Stimulated activated CD8-positive, alpha-beta memory T cell treated with anti-CD3 and anti-CD28 coated beads, Interleukin-7, amount 100 ng/mL, for 24 hours (primary cell): ENCODE measurements around the gene TMEM143.
"Not testable (repeated sequence)": the region's sequence is repeated elsewhere in the genome, so short reads cannot be mapped to it uniquely, and the experiment has no call there.

Experiments used
- DNase-seq: peaks from one replicate; pipeline ENCODE4 v3.0.0-alpha.2; 2020; ENCODE audit warnings: low read depth

TMEM143 gene

DNA sequence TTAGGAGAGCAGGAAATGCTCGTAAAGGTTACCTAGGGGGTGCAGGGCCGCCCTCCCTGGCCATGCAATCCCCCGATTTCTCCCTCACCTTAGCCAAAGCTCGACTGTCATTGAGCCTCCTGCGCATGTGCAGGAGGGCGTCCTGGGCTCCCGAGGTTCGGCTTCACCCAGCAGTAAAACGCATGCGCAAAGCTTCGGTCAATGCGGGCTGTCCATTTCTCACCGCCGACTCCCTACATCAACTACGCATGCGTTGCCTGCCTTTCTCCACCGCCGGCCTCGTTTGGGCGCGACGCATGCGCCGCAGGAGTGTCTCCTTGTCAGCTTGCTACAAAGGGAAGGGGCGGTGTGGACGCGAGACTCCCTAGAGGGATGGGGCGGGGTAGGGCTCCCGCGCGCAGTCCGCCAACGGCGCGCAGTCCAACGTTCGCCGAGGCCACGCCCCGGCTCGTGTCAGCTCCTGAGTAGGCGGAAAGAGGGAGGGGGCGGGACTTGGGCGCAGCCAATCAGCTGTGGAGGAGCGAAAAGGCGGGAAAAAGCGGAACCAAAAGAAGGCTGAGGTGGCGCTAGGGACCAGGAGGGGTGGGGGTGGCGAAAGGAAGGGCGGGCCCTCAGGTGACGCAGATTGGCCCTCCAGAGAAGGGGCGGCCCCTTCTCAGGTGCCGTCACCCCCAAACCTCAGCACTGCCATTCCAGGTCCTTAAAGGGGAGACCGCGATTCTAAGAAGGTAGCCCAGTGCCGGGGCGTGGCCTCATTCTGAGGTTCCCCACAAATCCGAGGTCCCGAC lies at the start of gene TMEM143, which contains the start of gene SYNGR4:
TSS of gene TMEM143 (minus strand) at position 131 of the 788 bp plus-strand sequence. CDS start at position 111, 20 bp downstream.
TSS of gene SYNGR4 (plus strand) at position 558 of the 788 bp plus-strand sequence. CDS start 1,476 bp downstream, outside the sequence.
- peak; percentile 90 for DNase-seq

DNA sequence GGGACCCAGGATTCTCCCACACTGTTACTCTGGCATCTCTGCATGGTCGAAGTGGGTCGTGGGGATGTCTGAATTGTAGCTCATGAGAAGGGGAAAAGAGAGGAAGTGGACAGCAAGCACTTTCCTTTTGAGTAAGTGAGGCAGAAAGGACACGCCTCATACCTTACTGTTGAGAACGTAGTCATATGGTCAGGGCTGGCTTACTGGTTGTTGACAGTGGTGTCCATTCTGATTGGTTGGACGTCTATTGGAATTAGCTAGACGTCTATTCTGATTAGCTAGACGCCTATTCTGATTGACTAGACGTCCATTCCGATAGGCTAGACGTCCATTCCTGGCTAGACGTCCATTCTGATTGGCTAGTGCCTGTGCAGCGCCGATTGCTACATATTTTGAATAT lies 42.1 kb upstream of the TMEM143 start:
- DNase-seq = no peak

DNA sequence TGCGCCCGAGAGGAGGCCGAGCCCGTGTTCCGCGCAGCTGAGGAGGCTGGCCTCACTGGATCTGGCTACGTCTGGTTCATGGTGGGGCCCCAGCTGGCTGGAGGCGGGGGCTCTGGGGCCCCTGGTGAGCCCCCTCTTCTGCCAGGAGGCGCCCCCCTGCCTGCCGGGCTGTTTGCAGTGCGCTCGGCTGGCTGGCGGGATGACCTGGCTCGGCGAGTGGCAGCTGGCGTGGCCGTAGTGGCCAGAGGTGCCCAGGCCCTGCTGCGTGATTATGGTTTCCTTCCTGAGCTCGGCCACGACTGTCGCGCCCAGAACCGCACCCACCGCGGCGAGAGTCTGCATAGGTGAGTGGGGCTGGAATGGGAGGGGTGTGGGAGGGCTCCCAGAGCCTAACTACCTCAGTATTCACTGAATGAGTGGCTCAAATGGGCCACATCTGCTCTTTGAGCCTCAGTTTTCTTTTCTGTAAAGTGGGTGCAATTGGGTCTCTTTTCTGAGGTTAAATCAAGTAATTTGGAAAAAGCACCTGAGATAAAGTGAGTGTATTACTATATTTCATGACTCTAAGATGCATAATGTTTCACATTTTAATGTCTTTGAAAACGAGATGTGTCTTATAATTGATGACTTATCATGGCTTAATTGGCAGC lies 41.4 kb upstream of the TMEM143 start:
- no peak for DNase-seq

DNA sequence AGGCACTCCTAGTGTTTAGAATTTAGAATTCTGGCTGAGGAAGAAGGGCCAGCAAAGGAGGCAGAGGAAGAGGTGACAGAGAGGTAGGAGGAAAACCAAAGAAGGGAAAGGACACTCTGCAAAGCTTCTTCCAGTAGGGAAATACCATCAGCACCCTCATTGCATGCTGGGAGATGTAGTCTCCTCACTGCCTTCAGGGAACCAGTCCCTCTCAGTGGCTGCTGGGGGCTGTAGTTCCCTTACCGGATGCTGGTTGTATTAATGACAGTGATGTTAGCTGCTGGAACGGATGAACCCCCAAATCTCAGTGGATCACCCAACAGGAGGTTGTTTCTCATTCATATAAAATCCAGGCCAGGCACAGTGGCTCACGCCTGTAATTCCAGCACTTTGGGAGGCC lies 39.9 kb upstream of the TMEM143 start:
- DNase-seq = no peak

DNA sequence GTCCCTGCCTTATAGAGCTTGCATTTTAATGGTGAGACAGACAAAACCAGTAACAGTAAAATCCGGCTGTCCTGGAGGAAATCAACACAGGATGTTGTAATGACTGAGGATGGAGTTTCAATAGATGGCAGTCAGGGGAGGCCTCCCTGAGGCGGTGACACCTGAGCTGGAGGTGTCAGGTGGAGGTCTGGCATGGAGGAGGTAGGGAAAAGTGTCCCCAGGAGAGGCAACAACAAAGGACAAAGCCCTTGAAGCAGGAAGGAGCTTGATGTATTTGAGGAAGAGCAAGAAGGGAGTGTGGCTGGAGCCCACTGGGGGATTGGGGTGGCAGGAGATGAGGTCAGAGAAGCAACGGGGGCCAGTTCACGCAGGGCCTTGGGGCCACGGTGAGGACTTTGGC lies 37.5 kb upstream of the TMEM143 start:
- DNase-seq = no peak

DNA sequence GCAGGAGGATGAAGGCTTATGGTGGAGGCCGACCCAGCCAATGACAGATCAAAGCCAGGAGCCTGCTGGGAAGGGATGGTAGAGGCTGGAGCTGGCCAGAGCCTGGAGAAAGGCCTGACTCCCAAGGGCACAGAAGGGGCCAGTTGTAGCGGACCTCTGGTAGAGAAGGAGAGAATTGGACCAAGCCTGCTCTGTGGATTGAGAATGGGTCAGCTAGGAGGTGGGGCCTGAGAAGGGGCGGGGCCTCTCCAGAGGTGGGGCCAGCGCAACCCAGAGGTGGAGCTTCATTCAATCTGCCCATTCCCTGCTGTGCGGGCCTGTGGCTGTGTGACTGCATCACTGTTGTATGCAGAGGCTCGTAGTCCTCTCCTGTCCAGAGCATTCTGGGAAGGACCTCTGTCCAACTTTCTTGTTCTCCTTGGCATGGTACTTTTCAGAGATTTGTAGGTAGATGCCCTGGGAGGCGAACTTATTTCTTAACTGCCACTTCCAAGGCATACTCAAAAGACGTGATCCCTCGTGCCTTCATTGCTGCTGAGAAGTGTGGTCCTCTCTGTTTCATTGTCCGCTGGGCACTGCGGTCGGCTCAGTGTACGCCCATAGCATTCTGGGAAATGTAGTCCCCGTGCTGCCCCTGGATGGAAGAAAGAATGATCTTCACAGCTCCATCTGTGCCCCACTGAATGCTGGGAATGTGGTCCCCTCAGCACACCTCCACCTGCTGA lies 36.4 kb upstream of the TMEM143 start:
- DNase-seq = no peak

DNA sequence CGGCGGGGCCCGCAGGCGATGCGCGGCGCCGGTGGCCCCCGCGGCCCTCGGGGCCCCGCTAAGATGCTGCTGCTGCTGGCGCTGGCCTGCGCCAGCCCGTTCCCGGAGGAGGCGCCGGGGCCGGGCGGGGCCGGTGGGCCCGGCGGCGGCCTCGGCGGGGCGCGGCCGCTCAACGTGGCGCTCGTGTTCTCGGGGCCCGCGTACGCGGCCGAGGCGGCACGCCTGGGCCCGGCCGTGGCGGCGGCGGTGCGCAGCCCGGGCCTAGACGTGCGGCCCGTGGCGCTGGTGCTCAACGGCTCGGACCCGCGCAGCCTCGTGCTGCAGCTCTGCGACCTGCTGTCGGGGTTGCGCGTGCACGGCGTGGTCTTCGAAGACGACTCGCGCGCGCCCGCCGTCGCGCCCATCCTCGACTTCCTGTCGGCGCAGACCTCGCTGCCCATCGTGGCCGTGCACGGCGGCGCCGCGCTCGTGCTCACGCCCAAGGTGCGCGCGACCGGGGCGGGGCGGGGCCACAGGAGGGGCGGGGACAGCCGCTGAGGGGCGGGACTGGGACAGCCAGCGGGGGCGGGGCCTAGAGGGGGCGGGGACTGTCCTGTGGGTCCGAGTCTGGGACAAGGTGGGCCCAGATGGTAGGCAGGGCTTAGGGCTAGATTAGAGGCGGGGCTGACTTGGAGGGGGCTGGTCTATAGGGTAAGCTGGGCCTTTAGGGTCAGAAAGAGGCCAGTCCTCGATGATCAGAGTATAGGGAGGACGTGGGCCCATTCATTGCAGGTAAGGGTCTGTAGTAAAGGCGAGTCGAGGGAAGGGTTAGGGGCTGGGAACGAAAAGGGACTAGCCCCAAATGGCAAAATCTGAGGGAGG lies 34.9 kb upstream of the TMEM143 start:
- DNase-seq = peak; percentile 74

DNA sequence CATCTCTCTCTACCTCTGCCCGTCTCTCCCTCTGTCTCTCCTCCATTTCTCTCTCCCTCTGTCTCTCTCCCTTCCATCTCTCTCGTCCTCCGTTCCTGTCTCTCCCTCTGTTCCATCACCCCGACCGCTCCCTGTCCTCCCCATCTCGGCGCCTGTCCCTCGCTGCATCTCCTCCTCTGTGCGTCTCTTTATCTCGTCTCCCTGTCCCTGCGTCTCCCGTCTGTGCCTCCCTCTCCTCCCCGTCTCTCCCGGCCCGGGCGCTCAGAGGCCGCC lies 34.3 kb upstream of the TMEM143 start:
- DNase-seq = no peak

DNA sequence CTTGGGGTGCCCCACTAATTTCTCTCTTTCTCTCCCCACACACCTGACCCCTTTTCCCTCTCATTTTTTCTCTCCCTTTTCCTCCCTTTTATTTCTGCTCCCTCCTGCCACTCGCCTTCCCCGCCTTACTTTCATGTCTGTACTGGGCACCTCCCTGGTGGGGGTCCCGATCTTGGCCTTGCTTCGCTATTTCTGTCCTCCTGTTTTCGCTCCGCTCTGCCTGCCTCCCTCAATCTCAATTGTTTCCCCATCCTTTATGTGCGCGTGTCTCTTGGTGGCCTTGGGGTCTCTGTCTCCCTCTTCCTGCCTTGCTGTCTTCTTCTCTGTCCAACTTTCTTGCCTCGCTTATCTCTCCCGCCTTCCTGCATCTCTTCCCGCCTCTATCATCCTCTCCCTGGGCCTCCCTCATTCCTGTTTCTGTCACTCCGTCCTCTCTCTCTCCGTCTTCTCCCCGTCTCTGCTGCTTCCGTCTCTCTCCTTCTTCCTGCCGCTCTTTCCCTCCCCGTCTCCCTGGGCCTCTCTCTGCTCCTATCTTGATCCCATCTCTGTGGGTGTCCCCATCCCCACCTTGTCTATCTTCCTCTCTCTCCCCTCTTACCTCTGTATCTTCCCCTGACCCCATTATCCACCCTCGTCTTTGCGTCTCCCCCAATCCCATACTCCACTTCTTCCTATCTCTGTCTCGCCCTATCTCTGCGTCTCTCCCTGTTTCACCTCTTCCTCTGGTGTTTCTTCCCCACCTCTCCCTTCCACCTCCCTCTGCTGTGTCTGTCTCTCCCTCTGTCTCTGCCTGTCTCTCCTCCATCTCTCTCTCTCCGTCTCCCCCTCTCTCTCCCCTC lies 33.7 kb upstream of the TMEM143 start:
- DNase-seq = no peak

DNA sequence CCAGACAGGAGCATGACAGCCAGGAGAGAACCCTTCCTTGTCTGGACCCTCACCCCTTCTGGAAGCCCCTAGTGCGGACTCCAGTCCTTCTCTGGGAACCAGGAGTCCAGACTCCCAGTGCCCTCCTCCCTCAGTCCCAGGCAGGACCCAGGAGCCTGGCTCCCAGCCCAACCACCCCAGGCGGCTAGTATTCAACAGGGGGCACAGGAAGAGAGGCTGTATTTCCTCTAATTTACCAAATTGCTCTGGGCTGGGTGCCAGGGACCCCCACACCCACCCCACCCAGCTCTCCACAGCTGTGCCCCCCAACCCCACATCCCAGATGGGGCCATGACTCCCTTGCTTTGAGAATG lies 33.1 kb upstream of the TMEM143 start:
- no peak for DNase-seq

DNA sequence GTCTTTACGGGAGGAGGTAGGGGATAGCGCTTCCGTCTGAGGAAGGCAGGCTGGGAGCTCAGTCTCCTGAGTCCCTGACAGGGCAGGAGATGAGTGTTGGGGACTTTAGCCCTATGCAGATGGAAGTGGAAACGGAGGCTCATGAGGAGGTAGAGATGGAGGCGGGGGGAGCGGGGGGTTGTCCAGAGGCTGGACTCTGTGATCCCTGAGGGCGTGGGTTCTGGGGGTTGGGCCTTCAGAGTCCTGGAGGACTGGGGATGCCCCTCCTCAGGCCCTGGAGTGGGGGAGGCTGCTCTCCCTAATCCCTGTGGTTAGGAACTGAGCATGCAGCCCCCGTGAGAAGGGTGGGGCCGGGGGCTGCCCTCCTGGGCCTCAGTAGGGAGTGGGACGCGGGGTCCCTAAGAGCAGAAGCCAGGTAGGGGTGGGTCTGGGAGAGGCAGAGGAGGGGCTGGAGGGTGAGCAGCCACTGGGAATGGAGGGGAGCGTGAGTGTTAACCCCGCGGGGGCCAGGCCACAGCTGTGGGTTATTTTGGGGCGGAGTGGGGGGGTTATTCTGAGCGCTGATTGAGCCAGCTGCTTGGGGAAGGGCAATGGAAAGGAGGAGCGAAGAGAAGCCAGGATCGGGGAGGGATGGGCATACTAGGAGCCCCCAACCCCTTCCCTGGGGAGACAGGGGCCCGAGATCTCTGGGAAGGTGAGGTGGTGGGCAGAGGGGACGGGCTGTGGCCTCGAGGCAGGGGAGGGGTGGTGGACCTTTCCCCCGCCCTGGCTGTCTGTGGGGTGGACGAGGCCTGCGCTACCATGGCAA lies 32.5 kb upstream of the TMEM143 start:
- DNase-seq = no peak

DNA sequence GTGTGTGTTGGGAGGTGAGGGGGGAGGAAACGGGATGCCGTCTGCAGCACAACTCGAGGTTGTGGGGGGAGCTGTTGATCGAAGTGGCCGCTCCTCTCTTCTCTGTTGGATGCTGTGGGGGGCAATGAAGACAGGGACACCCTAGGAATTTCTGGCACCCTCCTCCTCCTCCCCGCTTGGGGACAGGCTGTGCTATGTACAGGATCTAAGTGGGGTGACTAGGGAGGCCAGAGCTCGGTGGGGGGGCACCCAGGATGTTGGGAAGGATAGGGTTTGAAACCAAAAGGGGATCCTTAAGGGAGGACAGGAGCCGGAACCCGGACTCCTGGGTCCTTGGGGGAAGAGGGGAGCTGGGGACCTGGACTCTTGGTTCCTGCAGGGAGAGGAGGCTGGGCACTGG lies 31.8 kb upstream of the TMEM143 start:
- DNase-seq = no peak

DNA sequence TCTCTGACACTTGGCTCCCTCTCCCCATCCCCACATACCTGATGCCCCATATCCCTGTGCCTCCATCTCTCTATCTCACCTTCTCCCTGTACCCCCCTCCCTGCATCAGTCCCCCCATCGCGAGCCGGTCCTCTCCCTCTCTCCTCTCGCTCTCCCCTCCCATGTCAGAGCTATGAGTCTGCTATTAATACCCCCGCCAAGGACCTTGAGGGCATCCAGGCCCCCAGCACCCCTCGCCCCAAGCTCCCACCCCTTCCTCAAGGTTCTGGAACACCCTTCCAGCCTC lies 31.4 kb upstream of the TMEM143 start:
- DNase-seq = no peak

DNA sequence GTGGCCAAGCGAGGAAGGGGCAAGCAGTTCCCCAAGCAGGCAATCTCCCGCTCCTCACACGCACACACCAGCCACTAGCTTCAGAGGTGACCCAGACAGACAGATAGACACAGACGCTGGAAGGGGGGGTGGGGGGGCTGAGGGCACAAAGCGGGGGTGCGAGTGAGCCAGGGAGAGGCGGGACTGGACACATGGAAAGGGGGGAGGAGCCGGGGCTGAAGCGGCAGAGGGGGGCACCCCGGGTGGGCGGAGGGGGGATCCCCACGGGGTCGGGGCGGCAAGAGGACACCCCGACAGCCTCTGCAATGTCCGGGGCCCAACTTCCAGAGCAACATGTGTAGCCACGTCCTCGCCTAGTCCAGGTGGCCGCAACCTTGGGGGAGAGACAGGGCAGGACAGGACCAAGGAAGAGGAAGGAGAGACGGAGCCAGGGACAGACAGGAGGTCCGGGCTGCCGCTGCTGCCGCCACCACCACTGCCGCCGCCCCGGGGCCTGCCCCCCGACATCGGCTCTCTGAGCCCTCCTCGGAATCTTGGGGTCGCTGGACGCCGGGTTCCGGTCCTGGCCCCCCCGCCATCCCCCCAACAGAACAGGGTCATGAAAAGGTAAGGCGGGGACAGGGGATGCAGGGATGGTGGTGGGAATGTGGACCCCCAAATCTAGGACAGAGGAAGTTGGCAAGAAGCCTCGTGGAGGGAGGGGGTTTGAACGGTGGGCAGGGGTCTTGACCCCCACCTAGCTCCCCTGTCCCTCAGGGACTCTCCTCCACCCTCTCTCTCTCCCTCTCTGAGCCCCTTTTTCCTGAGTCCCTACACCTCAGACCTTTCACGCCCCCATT lies 30.8 kb upstream of the TMEM143 start:
- no peak for DNase-seq

DNA sequence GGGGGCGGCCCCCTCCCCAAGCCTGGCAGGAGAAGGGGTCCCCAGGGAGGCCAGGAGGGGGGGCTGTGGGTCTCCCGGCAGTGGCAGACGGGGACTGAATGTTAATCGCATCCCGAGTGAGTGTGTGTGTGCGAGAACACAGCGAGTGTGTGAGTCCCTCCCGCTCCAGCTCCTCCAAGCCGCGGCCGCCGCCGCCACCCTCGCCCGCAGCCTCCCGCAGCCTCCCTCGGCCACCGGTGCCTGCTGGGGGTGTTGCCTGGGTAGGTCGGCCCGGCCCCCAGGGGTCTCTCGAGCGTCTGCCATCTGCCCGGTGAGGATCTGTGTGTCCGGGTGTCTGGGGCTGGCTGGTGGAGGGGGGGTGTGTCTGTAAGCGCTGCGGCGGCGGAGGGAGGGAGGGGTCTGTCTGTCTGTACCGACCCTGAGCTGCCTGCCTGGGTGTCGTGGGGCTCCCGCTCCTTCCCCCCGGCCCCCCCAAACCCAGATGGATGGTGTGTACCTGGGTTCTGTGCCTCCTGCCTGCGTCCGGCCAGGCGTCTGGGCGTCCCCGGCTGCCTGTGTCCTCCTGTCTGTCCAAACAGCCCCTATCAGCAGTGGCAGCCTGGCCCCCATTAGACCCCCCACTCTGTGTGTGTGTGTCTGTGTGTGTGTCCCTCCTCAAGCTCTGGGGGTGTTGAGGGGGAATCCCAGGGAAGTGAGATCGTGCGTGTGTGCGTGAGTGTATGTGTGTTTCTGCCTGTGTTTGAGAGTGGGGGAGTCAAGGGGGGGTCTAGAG lies 30.0 kb upstream of the TMEM143 start, which contains the start of gene GRIN2D:
TSS of gene GRIN2D (plus strand) at position 110 of the 772 bp plus-strand sequence. CDS start 4,725 bp downstream, outside the sequence.
- no peak for DNase-seq

DNA sequence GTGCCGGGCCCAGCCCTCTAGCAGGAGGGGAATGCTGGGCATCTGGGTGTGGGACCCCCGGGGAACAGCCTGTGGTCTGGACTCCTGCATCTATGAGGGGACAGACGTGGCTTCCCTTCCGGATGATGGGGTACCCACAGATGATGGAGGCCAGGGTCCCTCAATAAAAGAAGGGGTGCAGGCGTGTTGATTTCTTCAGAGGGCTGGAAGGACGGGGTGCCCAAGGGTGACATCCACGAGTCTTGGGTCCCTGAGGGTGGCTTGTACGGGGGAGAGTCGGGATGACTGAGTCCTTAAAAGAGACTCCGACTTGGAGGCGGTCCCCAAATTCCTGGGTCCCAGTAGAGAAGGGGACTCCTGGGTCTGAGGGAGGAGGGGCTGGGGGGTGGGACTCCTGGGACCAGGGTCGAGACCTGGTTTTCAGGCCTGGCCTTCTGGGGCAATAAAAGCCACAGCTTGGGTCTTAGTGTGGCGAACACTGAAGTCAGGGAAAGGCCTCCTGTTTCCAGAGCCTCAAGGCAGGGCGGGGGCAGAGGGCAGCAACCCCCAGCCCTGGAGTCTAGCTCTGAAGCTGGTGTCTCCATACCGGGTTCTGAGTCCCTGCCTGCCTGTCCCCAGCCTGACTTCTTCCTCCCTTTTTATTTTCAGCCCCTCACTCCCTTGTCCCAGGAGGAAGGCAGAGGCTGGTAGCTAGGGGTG lies 29.3 kb upstream of the TMEM143 start:
- no peak for DNase-seq

DNA sequence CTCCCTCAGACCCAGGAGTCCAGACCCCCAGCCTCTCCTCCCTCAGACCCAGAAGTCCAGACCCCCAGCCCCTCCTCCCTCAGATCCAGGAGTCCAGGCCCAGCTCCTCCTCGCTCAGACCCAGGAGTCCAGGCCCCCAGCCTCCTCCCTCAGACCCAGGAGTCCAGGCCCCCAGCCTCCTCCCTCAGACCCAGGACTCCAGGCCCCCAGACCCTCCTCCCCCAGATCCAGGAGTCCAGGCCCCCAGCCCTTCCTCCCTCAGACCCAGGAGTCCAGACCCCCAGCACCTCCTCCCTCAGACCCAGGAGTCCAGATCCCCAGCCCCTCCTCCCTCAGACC lies 28.2 kb upstream of the TMEM143 start:
- not testable (repeated sequence) for DNase-seq
